ENCODE measurements around the gene TRAM2. TPM values are rescaled to one million over a fixed set of nuclear protein-coding genes. Genes with fewer than 3 reads are reported as not detected.

Gene TRAM2
- total RNA-seq, 1 donor from 2014 or later = 16.2 TPM

DNA sequence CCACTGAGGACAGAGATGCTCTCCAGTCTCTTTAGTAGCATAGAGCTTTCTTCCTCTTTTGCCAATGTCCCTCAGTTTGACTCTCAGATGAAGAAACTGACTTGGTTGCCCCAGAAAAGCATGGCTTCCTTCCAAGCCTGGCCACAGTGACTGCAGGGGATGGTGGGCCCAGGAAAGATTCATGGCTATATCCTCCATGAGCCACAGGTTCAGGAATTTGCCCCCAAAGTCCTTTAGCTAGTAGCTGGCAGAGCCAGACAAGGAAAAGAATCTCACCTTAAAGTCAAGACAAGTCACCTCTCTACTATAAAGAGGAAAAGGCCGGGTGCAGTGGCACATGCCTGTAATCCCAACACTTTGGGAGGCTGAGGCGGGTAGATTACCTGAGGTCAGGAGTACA is 43.4 kb downstream of the TRAM2 start:
- Mint-ChIP-seq H3K27ac (ENCODE audit: unreplicated experiment) (no peak overlapping the region), H3K36me3 (ENCODE audit: unreplicated experiment) (no peaks in the 10 kb centered on the region), H3K27me3 (ENCODE audit: unreplicated experiment) (peaks cover 5% of the 10 kb centered on the region), H3K9me3 (ENCODE audit: unreplicated experiment) (peaks cover 1% of the 10 kb centered on the region), H3K4me1 (ENCODE audit: low read depth, unreplicated experiment) (peaks cover 14% of the 10 kb centered on the region), H3K4me3 (ENCODE audit: unreplicated experiment) (no peak overlapping the region)
- TF ChIP-seq, protein P1, sequence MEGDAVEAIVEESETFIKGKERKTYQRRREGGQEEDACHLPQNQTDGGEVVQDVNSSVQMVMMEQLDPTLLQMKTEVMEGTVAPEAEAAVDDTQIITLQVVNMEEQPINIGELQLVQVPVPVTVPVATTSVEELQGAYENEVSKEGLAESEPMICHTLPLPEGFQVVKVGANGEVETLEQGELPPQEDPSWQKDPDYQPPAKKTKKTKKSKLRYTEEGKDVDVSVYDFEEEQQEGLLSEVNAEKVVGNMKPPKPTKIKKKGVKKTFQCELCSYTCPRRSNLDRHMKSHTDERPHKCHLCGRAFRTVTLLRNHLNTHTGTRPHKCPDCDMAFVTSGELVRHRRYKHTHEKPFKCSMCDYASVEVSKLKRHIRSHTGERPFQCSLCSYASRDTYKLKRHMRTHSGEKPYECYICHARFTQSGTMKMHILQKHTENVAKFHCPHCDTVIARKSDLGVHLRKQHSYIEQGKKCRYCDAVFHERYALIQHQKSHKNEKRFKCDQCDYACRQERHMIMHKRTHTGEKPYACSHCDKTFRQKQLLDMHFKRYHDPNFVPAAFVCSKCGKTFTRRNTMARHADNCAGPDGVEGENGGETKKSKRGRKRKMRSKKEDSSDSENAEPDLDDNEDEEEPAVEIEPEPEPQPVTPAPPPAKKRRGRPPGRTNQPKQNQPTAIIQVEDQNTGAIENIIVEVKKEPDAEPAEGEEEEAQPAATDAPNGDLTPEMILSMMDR (IDR thresholded peaks at IDR 0.05; ENCODE audit: partially characterized antibody, unreplicated experiment) = no peak
- no peak for DNase-seq

DNA sequence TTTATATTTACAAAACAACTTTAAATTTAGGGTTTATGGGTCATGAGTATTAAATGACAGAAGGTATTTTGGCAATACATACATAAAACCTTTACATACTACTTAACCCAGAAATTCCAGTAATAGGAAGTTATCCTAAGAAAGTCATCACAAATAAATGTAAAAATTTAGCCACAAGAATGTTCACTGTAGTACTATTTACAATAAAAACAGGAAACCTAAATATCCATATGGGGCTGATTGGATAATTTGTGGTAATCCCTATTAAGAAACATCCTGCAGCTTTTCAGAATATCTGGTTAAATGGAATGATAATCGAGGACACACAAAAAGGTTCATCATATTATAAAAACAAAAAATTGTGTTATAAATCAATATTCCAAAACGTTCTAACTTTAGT is 44.4 kb downstream of the TRAM2 start:
- Mint-ChIP-seq H3K36me3 (ENCODE audit: unreplicated experiment) (no peaks in the 10 kb centered on the region), H3K27ac (ENCODE audit: unreplicated experiment) (no peak overlapping the region), H3K4me3 (ENCODE audit: unreplicated experiment) (no peak overlapping the region), H3K27me3 (ENCODE audit: unreplicated experiment) (peaks cover 4% of the 10 kb centered on the region), H3K4me1 (ENCODE audit: low read depth, unreplicated experiment) (peaks cover 9% of the 10 kb centered on the region), H3K9me3 (ENCODE audit: unreplicated experiment) (peaks cover 1% of the 10 kb centered on the region)
- DNase-seq = no peak
- TF ChIP-seq, protein P1 (IDR thresholded peaks at IDR 0.05; ENCODE audit: partially characterized antibody, unreplicated experiment) = no peak

DNA sequence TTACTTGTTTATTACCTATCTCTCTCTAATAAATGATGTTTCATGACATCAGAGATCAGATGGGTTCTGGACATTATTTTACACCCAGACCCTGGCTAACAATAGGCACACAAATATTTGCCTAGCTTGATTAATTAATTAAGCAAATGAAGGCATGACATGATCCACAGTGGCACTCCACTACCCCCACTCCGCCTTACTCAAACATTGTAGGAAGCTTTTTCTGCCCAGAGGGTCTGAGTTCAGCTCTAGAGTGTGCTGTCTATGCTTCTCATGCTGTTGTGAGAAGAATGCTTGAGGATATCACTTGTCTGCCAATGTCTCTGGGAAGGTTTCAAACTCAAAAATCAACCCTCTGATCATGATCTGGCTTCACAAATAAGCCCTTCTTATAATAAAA is 45.0 kb downstream of the TRAM2 start:
- Mint-ChIP-seq H3K4me1 (ENCODE audit: low read depth, unreplicated experiment) (peaks cover 5% of the 10 kb centered on the region), H3K27ac (ENCODE audit: unreplicated experiment) (no peak overlapping the region), H3K4me3 (ENCODE audit: unreplicated experiment) (no peak overlapping the region), H3K36me3 (ENCODE audit: unreplicated experiment) (no peaks in the 10 kb centered on the region), H3K9me3 (ENCODE audit: unreplicated experiment) (no peaks in the 10 kb centered on the region), H3K27me3 (ENCODE audit: unreplicated experiment) (peaks cover 2% of the 10 kb centered on the region)
- DNase-seq = no peak
- TF ChIP-seq, protein P1 (IDR thresholded peaks at IDR 0.05; ENCODE audit: partially characterized antibody, unreplicated experiment) = no peak

DNA sequence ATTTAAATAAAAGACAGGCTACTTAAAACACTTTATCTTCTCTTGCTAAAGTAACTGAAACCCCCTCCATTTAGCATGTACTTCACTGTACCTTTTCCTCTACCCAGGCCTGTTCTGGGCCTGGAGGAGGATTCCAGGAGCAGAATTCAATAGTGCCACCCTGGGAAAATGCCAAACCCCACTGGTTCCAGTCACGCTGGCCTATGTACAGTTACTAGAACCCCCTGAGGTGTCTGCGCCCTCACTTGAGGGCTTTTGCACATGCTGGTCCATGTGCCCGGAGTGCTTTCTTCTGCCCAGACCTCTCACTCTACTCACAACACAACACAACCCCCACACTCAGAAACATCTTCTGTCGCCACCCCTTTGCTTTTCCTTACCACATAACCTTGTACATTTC is 45.5 kb downstream of the TRAM2 start:
- peaks cover 5% of the 10 kb centered on the region for H3K4me1 Mint-ChIP-seq (ENCODE audit: low read depth, unreplicated experiment)
- no peaks in the 10 kb centered on the region for H3K9me3 Mint-ChIP-seq (ENCODE audit: unreplicated experiment)
- H3K4me3 Mint-ChIP-seq (ENCODE audit: unreplicated experiment) = no peak overlapping the region
- peaks cover 2% of the 10 kb centered on the region for H3K27me3 Mint-ChIP-seq (ENCODE audit: unreplicated experiment)
- TF ChIP-seq, protein P1 (IDR thresholded peaks at IDR 0.05; ENCODE audit: partially characterized antibody, unreplicated experiment) = no peak
- H3K27ac Mint-ChIP-seq (ENCODE audit: unreplicated experiment) = no peak overlapping the region
- no peak for DNase-seq
- no peaks in the 10 kb centered on the region for H3K36me3 Mint-ChIP-seq (ENCODE audit: unreplicated experiment)

DNA sequence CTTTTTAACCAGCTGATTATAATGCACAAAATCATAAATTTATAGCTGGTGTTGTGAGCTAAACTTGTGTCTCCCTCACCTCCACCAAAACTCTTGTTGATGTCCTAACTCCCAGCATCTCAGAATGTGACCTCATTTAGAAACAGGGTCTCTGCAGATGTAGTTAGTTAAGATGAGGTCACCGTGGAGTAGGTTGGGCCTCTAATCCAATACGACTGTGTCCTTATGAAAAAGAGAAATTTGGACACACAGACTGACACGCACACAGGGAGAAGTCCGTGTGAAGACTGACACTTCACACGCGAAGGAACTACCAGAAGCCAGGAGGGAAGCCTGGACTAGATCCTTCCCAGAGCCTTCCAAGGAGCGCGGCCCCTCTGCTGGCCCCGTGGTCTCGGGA is 46.5 kb downstream of the TRAM2 start:
- H3K4me1 Mint-ChIP-seq (ENCODE audit: low read depth, unreplicated experiment) = peaks cover 5% of the 10 kb centered on the region
- H3K27ac Mint-ChIP-seq (ENCODE audit: unreplicated experiment) = no peak overlapping the region
- no peaks in the 10 kb centered on the region for H3K9me3 Mint-ChIP-seq (ENCODE audit: unreplicated experiment)
- peaks cover 2% of the 10 kb centered on the region for H3K27me3 Mint-ChIP-seq (ENCODE audit: unreplicated experiment)
- no peak for DNase-seq
- no peaks in the 10 kb centered on the region for H3K36me3 Mint-ChIP-seq (ENCODE audit: unreplicated experiment)
- TF ChIP-seq, protein P1 (IDR thresholded peaks at IDR 0.05; ENCODE audit: partially characterized antibody, unreplicated experiment) = no peak
- H3K4me3 Mint-ChIP-seq (ENCODE audit: unreplicated experiment) = no peak overlapping the region
